GM23338 (cell line): Measurements from ENCODE around the gene CACNA1D. TPM values are rescaled to one million over a fixed set of nuclear protein-coding genes. Genes with fewer than 3 reads are reported as not detected.

Experiments
- ATAC-seq: fragments of 200-7000 bp; cut with Tn5 transposase; 3 replicates; pipeline ENCODE4 v1.9.1; 2020
- DNase-seq: peaks from one replicate; pipeline ENCODE4 v3.0.0-alpha.2; 2015; ENCODE audit warnings: low spot score
- H2AFZ ChIP-seq: fragments of 200-600 bp; sonication (generic); 2 replicates; pipeline ENCODE4 v1.8.0; 2016; ENCODE audit warnings: antibody characterized with exemption, mild to moderate bottlenecking, moderate library complexity
- H3F3A ChIP-seq: fragments of 200-600 bp; sonication (generic); replicated peaks from 2 replicates; pipeline ENCODE4 v1.8.0; 2017; ENCODE audit warnings: antibody characterized with exemption, mixed run types, low read depth
- H3K27ac ChIP-seq: fragments of 200-600 bp; sonication (generic); 2 replicates; pipeline ENCODE4 v1.6.1; 2016; ENCODE audit warnings: low read depth
- H3K27me3 ChIP-seq: fragments of 200-600 bp; sonication (generic); 2 replicates; pipeline ENCODE4 v1.8.0; 2016; ENCODE audit warnings: mild to moderate bottlenecking, mixed run types, moderate library complexity; ENCODE audit not compliant: insufficient read depth
- H3K36me3 ChIP-seq: fragments of 200-600 bp; sonication (generic); 2 replicates; pipeline ENCODE4 v1.8.0; 2016; ENCODE audit warnings: mild to moderate bottlenecking; ENCODE audit not compliant: insufficient read depth
- H3K4me1 ChIP-seq: fragments of 200-600 bp; sonication (generic); 2 replicates; pipeline ENCODE4 v1.8.0; 2016; ENCODE audit warnings: mild to moderate bottlenecking, moderate library complexity; ENCODE audit not compliant: insufficient read depth
- H3K4me2 ChIP-seq: fragments of 200-600 bp; sonication (generic); 2 replicates; pipeline ENCODE4 v1.7.1; 2017; ENCODE audit warnings: mixed run types
- H3K4me3 ChIP-seq: fragments of 200-600 bp; sonication (generic); 2 replicates; pipeline ENCODE4 v1.6.1; 2016; ENCODE audit warnings: mixed run types
- H3K79me2 ChIP-seq: fragments of 200-600 bp; sonication (generic); replicated peaks from 2 replicates; pipeline ENCODE4 v1.8.0; 2017; ENCODE audit warnings: mild to moderate bottlenecking; ENCODE audit not compliant: insufficient read depth
- H3K9me2 ChIP-seq: fragments of 200-600 bp; sonication (generic); 2 replicates; pipeline ENCODE4 v1.8.0; 2017; ENCODE audit not compliant: insufficient read depth
- H4K20me1 ChIP-seq: fragments of 200-600 bp; sonication (generic); replicated peaks from 2 replicates; pipeline ENCODE4 v1.8.0; 2017; ENCODE audit warnings: mild to moderate bottlenecking; ENCODE audit not compliant: insufficient read depth
- H3K27ac Mint-ChIP-seq: 2 replicates; pipeline ENCODE4 v1.8.0; 2020; ENCODE audit warnings: inconsistent platforms, mild to moderate bottlenecking, moderate library complexity, mixed read lengths
- H3K27me3 Mint-ChIP-seq: 3 replicates; pipeline ENCODE4 v1.8.0; 2022; ENCODE audit warnings: low read depth, mild to moderate bottlenecking, moderate library complexity, mixed read lengths, inconsistent platforms; ENCODE audit not compliant: insufficient read depth, poor library complexity
- H3K36me3 Mint-ChIP-seq: 3 replicates; pipeline ENCODE4 v1.8.0; 2021; ENCODE audit warnings: low read depth, mild to moderate bottlenecking, inconsistent platforms, moderate library complexity, mixed read lengths
- H3K4me1 Mint-ChIP-seq: 3 replicates; pipeline ENCODE4 v1.8.0; 2020; ENCODE audit warnings: mild to moderate bottlenecking, inconsistent platforms, mixed read lengths
- H3K4me3 Mint-ChIP-seq: 3 replicates; pipeline ENCODE4 v1.8.0; 2021; ENCODE audit warnings: moderate library complexity, mild to moderate bottlenecking, inconsistent platforms, mixed read lengths
- H3K9me3 Mint-ChIP-seq: 3 replicates; pipeline ENCODE4 v1.8.0; 2020; ENCODE audit warnings: moderate library complexity, mild to moderate bottlenecking, inconsistent platforms, mixed read lengths
- EZH2 ChIP-seq: fragments of 200-600 bp; sonication (generic); IDR thresholded peaks from one replicate; pipeline ENCODE4 v1.8.0; 2017; ENCODE audit warnings: antibody characterized with exemption, mild to moderate bottlenecking, low read depth; ENCODE audit not compliant: unreplicated experiment
- EZH2phosphoT487 ChIP-seq: fragments of 200-600 bp; sonication (generic); IDR thresholded peaks from one replicate; pipeline ENCODE4 v1.8.1; 2018; ENCODE audit warnings: antibody characterized with exemption; ENCODE audit not compliant: unreplicated experiment
- JUNB ChIP-seq: IDR thresholded peaks from one replicate; pipeline ENCODE4 v1.6.1; 2016; ENCODE audit warnings: antibody characterized with exemption; ENCODE audit not compliant: unreplicated experiment
- NANOG ChIP-seq: IDR thresholded peaks from 2 replicates; pipeline ENCODE4 v1.6.1; 2016; ENCODE audit warnings: antibody characterized with exemption, borderline replicate concordance
- POLR2AphosphoS5 ChIP-seq: IDR thresholded peaks from 2 replicates; pipeline ENCODE4 v1.6.1; 2016; ENCODE audit warnings: antibody characterized with exemption, low read depth
- STAT1 ChIP-seq: IDR thresholded peaks from one replicate; pipeline ENCODE4 v1.6.1; 2016; ENCODE audit warnings: antibody characterized with exemption; ENCODE audit not compliant: unreplicated experiment
- ZNF114 ChIP-seq: fragments of 250-450 bp; sonication (Bioruptor Pico); IDR thresholded peaks from 2 replicates; pipeline ENCODE4 v1.5.0; 2020; ENCODE audit warnings: mild to moderate bottlenecking, moderate library complexity
- polyA plus RNA-seq: library from polyadenylated mRNA; unstranded; fragments of >200 nt; fragmentation: Nextera tagmentation; extraction: Ambion mirVana; gene quantifications from 2 replicates; pipeline ENCODE4 v1.2.1, GENCODE V29; 2016
- total RNA-seq: library from RNA; depleted of rRNA; stranded (reverse); fragments of >200 nt; shearing (Covaris generic); gene quantifications from 2 replicates; pipeline ENCODE4 v1.2.3, GENCODE V29; 2014
- TF ChIP-seq, protein P1 (sequence below): fragments of 250-450 bp; sonication (Bioruptor Pico); IDR thresholded peaks from 2 replicates; pipeline ENCODE4 v1.5.0; 2020; ENCODE audit warnings: mild to moderate bottlenecking, moderate library complexity
- TF ChIP-seq, protein P2 (sequence below): IDR thresholded peaks from one replicate; pipeline ENCODE4 v1.6.1; 2018; ENCODE audit warnings: antibody characterized with exemption; ENCODE audit not compliant: unreplicated experiment
- TF ChIP-seq, protein P3 (sequence below), 2 experiments: fragments of 200-600 bp in 1 of 2; sonication (generic) in 1 of 2; conservative IDR thresholded peaks; 2 replicates each; pipeline versions ENCODE4 v1.5.1 to v1.6.1; 2016 to 2017; ENCODE audit warnings: antibody characterized with exemption in 2 of 2, low read depth in 2 of 2, mild to moderate bottlenecking in 2 of 2, moderate library complexity in 1 of 2
- TF ChIP-seq, protein P4 (sequence below): IDR thresholded peaks from 2 replicates; pipeline ENCODE4 v1.6.1; 2016; ENCODE audit warnings: antibody characterized with exemption

Gene CACNA1D
- total and polyA plus RNA-seq, 2 experiments from 2014 or later: 1.7 to 1.8 TPM

DNA sequence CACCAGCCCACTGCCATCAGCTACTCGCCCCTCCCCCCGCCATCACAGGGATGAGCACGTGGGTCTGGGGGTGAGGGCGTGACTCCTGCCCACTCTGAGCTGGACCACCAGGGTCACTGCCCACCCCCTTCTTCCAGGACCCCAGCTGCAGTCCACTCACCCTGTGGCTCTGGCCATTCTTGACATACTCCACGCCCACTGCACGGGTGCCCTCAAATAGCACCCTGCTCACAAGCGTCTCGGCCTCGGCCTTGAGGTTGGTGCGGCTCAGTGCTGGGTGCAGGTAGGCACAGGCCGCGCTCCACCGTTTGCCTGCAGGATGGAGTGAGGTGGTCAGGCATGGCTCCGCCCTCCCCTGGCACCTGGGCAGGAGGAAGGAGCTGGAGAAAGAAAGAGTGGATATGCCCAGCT, 327.9 kb downstream of the CACNA1D start:
- H3K4me2 ChIP-seq: no peak overlapping the region
- no peaks in the 10 kb centered on the region; the same call in 1 of the 2 replicates for H3K36me3 ChIP-seq
- H3K27me3 Mint-ChIP-seq: peaks cover 2% of the 10 kb centered on the region
- no peak overlapping the region for H3K4me3 Mint-ChIP-seq
- TF ChIP-seq EZH2: no peak
- no peak for TF ChIP-seq NANOG
- no peak for TF ChIP-seq STAT1
- TF ChIP-seq, protein P1, sequence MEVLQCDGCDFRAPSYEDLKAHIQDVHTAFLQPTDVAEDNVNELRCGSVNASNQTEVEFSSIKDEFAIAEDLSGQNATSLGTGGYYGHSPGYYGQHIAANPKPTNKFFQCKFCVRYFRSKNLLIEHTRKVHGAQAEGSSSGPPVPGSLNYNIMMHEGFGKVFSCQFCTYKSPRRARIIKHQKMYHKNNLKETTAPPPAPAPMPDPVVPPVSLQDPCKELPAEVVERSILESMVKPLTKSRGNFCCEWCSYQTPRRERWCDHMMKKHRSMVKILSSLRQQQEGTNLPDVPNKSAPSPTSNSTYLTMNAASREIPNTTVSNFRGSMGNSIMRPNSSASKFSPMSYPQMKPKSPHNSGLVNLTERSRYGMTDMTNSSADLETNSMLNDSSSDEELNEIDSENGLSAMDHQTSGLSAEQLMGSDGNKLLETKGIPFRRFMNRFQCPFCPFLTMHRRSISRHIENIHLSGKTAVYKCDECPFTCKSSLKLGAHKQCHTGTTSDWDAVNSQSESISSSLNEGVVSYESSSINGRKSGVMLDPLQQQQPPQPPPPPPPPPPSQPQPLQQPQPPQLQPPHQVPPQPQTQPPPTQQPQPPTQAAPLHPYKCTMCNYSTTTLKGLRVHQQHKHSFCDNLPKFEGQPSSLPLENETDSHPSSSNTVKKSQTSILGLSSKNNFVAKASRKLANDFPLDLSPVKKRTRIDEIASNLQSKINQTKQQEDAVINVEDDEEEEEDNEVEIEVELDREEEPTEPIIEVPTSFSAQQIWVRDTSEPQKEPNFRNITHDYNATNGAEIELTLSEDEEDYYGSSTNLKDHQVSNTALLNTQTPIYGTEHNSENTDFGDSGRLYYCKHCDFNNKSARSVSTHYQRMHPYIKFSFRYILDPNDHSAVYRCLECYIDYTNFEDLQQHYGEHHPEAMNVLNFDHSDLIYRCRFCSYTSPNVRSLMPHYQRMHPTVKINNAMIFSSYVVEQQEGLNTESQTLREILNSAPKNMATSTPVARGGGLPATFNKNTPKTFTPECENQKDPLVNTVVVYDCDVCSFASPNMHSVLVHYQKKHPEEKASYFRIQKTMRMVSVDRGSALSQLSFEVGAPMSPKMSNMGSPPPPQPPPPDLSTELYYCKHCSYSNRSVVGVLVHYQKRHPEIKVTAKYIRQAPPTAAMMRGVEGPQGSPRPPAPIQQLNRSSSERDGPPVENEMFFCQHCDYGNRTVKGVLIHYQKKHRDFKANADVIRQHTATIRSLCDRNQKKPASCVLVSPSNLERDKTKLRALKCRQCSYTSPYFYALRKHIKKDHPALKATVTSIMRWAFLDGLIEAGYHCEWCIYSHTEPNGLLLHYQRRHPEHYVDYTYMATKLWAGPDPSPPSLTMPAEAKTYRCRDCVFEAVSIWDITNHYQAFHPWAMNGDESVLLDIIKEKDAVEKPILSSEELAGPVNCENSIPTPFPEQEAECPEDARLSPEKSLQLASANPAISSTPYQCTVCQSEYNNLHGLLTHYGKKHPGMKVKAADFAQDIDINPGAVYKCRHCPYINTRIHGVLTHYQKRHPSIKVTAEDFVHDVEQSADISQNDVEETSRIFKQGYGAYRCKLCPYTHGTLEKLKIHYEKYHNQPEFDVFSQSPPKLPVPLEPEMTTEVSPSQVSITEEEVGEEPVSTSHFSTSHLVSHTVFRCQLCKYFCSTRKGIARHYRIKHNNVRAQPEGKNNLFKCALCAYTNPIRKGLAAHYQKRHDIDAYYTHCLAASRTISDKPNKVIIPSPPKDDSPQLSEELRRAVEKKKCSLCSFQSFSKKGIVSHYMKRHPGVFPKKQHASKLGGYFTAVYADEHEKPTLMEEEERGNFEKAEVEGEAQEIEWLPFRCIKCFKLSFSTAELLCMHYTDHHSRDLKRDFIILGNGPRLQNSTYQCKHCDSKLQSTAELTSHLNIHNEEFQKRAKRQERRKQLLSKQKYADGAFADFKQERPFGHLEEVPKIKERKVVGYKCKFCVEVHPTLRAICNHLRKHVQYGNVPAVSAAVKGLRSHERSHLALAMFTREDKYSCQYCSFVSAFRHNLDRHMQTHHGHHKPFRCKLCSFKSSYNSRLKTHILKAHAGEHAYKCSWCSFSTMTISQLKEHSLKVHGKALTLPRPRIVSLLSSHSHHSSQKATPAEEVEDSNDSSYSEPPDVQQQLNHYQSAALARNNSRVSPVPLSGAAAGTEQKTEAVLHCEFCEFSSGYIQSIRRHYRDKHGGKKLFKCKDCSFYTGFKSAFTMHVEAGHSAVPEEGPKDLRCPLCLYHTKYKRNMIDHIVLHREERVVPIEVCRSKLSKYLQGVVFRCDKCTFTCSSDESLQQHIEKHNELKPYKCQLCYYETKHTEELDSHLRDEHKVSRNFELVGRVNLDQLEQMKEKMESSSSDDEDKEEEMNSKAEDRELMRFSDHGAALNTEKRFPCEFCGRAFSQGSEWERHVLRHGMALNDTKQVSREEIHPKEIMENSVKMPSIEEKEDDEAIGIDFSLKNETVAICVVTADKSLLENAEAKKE: no peak
- TF ChIP-seq ZNF114 (CRISPR knock-in tag): no peak
- TF ChIP-seq EZH2phosphoT487: no peak
- TF ChIP-seq, protein P2, sequence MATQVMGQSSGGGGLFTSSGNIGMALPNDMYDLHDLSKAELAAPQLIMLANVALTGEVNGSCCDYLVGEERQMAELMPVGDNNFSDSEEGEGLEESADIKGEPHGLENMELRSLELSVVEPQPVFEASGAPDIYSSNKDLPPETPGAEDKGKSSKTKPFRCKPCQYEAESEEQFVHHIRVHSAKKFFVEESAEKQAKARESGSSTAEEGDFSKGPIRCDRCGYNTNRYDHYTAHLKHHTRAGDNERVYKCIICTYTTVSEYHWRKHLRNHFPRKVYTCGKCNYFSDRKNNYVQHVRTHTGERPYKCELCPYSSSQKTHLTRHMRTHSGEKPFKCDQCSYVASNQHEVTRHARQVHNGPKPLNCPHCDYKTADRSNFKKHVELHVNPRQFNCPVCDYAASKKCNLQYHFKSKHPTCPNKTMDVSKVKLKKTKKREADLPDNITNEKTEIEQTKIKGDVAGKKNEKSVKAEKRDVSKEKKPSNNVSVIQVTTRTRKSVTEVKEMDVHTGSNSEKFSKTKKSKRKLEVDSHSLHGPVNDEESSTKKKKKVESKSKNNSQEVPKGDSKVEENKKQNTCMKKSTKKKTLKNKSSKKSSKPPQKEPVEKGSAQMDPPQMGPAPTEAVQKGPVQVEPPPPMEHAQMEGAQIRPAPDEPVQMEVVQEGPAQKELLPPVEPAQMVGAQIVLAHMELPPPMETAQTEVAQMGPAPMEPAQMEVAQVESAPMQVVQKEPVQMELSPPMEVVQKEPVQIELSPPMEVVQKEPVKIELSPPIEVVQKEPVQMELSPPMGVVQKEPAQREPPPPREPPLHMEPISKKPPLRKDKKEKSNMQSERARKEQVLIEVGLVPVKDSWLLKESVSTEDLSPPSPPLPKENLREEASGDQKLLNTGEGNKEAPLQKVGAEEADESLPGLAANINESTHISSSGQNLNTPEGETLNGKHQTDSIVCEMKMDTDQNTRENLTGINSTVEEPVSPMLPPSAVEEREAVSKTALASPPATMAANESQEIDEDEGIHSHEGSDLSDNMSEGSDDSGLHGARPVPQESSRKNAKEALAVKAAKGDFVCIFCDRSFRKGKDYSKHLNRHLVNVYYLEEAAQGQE: no peak
- TF ChIP-seq POLR2AphosphoS5: no peak
- no peak for TF ChIP-seq JUNB
- TF ChIP-seq, protein P3, sequence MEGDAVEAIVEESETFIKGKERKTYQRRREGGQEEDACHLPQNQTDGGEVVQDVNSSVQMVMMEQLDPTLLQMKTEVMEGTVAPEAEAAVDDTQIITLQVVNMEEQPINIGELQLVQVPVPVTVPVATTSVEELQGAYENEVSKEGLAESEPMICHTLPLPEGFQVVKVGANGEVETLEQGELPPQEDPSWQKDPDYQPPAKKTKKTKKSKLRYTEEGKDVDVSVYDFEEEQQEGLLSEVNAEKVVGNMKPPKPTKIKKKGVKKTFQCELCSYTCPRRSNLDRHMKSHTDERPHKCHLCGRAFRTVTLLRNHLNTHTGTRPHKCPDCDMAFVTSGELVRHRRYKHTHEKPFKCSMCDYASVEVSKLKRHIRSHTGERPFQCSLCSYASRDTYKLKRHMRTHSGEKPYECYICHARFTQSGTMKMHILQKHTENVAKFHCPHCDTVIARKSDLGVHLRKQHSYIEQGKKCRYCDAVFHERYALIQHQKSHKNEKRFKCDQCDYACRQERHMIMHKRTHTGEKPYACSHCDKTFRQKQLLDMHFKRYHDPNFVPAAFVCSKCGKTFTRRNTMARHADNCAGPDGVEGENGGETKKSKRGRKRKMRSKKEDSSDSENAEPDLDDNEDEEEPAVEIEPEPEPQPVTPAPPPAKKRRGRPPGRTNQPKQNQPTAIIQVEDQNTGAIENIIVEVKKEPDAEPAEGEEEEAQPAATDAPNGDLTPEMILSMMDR (conservative IDR thresholded peaks at IDR 0.05; ENCODE audit: low read depth in 2 of 2): no peak
- TF ChIP-seq, protein P4, sequence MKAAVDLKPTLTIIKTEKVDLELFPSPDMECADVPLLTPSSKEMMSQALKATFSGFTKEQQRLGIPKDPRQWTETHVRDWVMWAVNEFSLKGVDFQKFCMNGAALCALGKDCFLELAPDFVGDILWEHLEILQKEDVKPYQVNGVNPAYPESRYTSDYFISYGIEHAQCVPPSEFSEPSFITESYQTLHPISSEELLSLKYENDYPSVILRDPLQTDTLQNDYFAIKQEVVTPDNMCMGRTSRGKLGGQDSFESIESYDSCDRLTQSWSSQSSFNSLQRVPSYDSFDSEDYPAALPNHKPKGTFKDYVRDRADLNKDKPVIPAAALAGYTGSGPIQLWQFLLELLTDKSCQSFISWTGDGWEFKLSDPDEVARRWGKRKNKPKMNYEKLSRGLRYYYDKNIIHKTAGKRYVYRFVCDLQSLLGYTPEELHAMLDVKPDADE: no peak
- H2AFZ ChIP-seq: no peak overlapping the region
- H3K4me3 ChIP-seq: no peak overlapping the region
- H3K9me2 ChIP-seq: no peaks in the 10 kb centered on the region
- peaks cover 12% of the 10 kb centered on the region; the same call in 1 of the 3 replicates for H3K36me3 Mint-ChIP-seq
- no peaks in the 10 kb centered on the region for H3K79me2 ChIP-seq
- ATAC-seq (no peak), DNase-seq (no peak)
- no peaks in the 10 kb centered on the region; the same call in 1 of the 2 replicates for H4K20me1 ChIP-seq
- no peak overlapping the region for H3K27ac ChIP-seq
- H3K4me1 Mint-ChIP-seq: peaks cover 10% of the 10 kb centered on the region
- H3K4me1 ChIP-seq: no peaks in the 10 kb centered on the region
- H3K27me3 ChIP-seq: no peaks in the 10 kb centered on the region
- no peaks in the 10 kb centered on the region for H3K9me3 Mint-ChIP-seq
- no peak overlapping the region for H3K27ac Mint-ChIP-seq
- H3F3A ChIP-seq: no peaks in the 10 kb centered on the region
